Activated CD4-positive, alpha-beta memory T cell treated with anti-CD3 and anti-CD28 coated beads for 36 hours (primary cell): ENCODE results near the gene SAP30L. TPM values are rescaled to one million over a fixed set of nuclear protein-coding genes. Genes with fewer than 3 reads are reported as not detected.

Source experiments
- CTCF ChIA-PET: fragments of 350-600 bp; sonication (Branson Sonifier 250); formaldehyde crosslinking; loops from one replicate; lab custom pipeline; 2021; ENCODE audit warnings: antibody characterized with exemption, inconsistent platforms; lab: Charles Lee
- POLR2A ChIA-PET: fragments of 350-600 bp; sonication (Branson Sonifier 250); formaldehyde crosslinking; loops from one replicate; lab custom pipeline; 2021; ENCODE audit warnings: antibody characterized with exemption; lab: Charles Lee
- DNase-seq: peaks from one replicate; pipeline ENCODE4 v3.0.0-alpha.2; 2020
- H3K27ac Mint-ChIP-seq: one replicate; pipeline ENCODE4 v1.8.0; 2021; ENCODE audit warnings: mixed read lengths
- H3K27me3 Mint-ChIP-seq: one replicate; pipeline ENCODE4 v1.8.0; 2021; ENCODE audit warnings: mixed read lengths
- H3K36me3 Mint-ChIP-seq: one replicate; pipeline ENCODE4 v1.8.0; 2021; ENCODE audit warnings: mixed read lengths
- H3K4me1 Mint-ChIP-seq: one replicate; pipeline ENCODE4 v1.8.0; 2021; ENCODE audit warnings: low read depth, mixed read lengths
- H3K4me3 Mint-ChIP-seq: one replicate; pipeline ENCODE4 v1.8.0; 2021; ENCODE audit warnings: mild to moderate bottlenecking, mixed read lengths
- H3K9me3 Mint-ChIP-seq: one replicate; pipeline ENCODE4 v1.8.0; 2021; ENCODE audit warnings: mixed read lengths
- intact Hi-C: fragments of 100-400 bp; cut with micrococcal nuclease; formaldehyde crosslinking; loops from one replicate; pipeline ENCODE4 v1.15.1; 2023
- total RNA-seq, 2 experiments: library from RNA; stranded (reverse); gene quantifications; one replicate each; pipeline ENCODE4 v1.2.3, GENCODE V29; 2021

Gene SAP30L
- total RNA-seq, 2 experiments from 2014 or later, result 32.0 to 34.2 TPM

- Mint-ChIP-seq H3K27ac (peak overlapping the region; percentile 50), H3K9me3 (no peaks in the 10 kb centered on the region), H3K4me3 (peak overlapping the region; percentile 83), H3K36me3 (peaks cover 27% of the 10 kb centered on the region), H3K4me1 (peaks cover 48% of the 10 kb centered on the region), H3K27me3 (no peaks in the 10 kb centered on the region)
- DNase-seq, result no peak
- ChIA-PET POLR2A (interaction anchor here (0.7 to 1.2 kb wide), 2 partner anchors 410 to 411 kb away, joined by 3 read pairs; partner anchors contain the start of gene CNOT8), CTCF (interaction anchor here (1.6 kb wide), 1 partner anchor 375 kb away, joined by 4 read pairs; no protein-coding TSS in a partner anchor)
- intact Hi-C loops, result loop anchor here (2.0 to 5.0 kb wide), 3 partner anchors 256 to 374 kb away; partner anchors contain the start of genes GALNT10 and LARP1
Measured at GRCh38 chr5:154447089-154447725, 1.4 kb downstream of the SAP30L start.

GRCh38 chr5:154449786-154450185 lies 4.0 kb downstream of the SAP30L start:
- no peak for DNase-seq
- no peaks in the 10 kb centered on the region for H3K9me3 Mint-ChIP-seq
- H3K4me3 Mint-ChIP-seq, result no peak overlapping the region
- H3K27ac Mint-ChIP-seq, result no peak overlapping the region
- ChIA-PET CTCF (interaction anchor here (1.0 to 2.3 kb wide), 2 partner anchors 17 to 25 kb away, joined by 3 to 8 read pairs; no protein-coding TSS in a partner anchor), POLR2A (no interaction called here)
- H3K4me1 Mint-ChIP-seq, result peaks cover 36% of the 10 kb centered on the region
- peaks cover 36% of the 10 kb centered on the region for H3K36me3 Mint-ChIP-seq
- intact Hi-C loops, result loop anchor here (5.0 kb wide), 1 partner anchor 308 kb away; the partner anchor contains the start of gene LARP1
- H3K27me3 Mint-ChIP-seq, result no peaks in the 10 kb centered on the region

- Mint-ChIP-seq H3K4me3 (no peak overlapping the region), H3K27ac (no peak overlapping the region), H3K36me3 (peaks cover 44% of the 10 kb centered on the region), H3K9me3 (no peaks in the 10 kb centered on the region), H3K27me3 (no peaks in the 10 kb centered on the region), H3K4me1 (peaks cover 36% of the 10 kb centered on the region)
- ChIA-PET POLR2A (no interaction called here), CTCF (interaction anchor here (1.8 kb wide), 1 partner anchor 15 kb away, joined by 5 read pairs; no protein-coding TSS in a partner anchor)
- intact Hi-C loops, result no loop called here
- no peak for DNase-seq
Measured at GRCh38 chr5:154451957-154452356, 6.2 kb downstream of the SAP30L start.

- H3K9me3 Mint-ChIP-seq, result no peaks in the 10 kb centered on the region
- intact Hi-C loops, result no loop called here
- no peak for DNase-seq
- peaks cover 49% of the 10 kb centered on the region for H3K36me3 Mint-ChIP-seq
- CTCF ChIA-PET, result interaction anchor here (1.2 kb wide), 1 partner anchor 11 kb away, joined by 3 read pairs; no protein-coding TSS in a partner anchor
- H3K27me3 Mint-ChIP-seq, result no peaks in the 10 kb centered on the region
- POLR2A ChIA-PET, result no interaction called here
- H3K4me3 Mint-ChIP-seq, result no peak overlapping the region
- peaks cover 4% of the 10 kb centered on the region for H3K4me1 Mint-ChIP-seq
- H3K27ac Mint-ChIP-seq, result no peak overlapping the region
Measured at GRCh38 chr5:154455585-154455984, 9.8 kb downstream of the SAP30L start.

GRCh38 chr5:154456540-154456939 lies 10.7 kb downstream of the SAP30L start:
- ChIA-PET POLR2A (no interaction called here), CTCF (interaction anchor here (1.3 kb wide), 1 partner anchor 10 kb away, joined by 6 read pairs; no protein-coding TSS in a partner anchor)
- H3K4me3 Mint-ChIP-seq, result no peak overlapping the region
- intact Hi-C loops, result no loop called here
- DNase-seq, result no peak
- peaks cover 42% of the 10 kb centered on the region for H3K36me3 Mint-ChIP-seq
- peaks cover 3% of the 10 kb centered on the region for H3K4me1 Mint-ChIP-seq
- no peaks in the 10 kb centered on the region for H3K9me3 Mint-ChIP-seq
- H3K27me3 Mint-ChIP-seq, result no peaks in the 10 kb centered on the region
- H3K27ac Mint-ChIP-seq, result no peak overlapping the region

- H3K4me1 Mint-ChIP-seq, result no peaks in the 10 kb centered on the region
- POLR2A ChIA-PET, result interaction anchor here (0.6 kb wide), 1 partner anchor 15 kb away, joined by 5 read pairs; no protein-coding TSS in a partner anchor
Measured at GRCh38 chr5:154459015-154459414, 13.2 kb downstream of the SAP30L start.

GRCh38 chr5:154460172-154460571 lies 14.4 kb downstream of the SAP30L start:
- DNase-seq, result no peak
- H3K4me3 Mint-ChIP-seq, result no peak overlapping the region
- no peaks in the 10 kb centered on the region for H3K9me3 Mint-ChIP-seq
- no peaks in the 10 kb centered on the region for H3K4me1 Mint-ChIP-seq
- peaks cover 22% of the 10 kb centered on the region for H3K36me3 Mint-ChIP-seq
- POLR2A ChIA-PET, result no interaction called here
- intact Hi-C loops, result no loop called here
- CTCF ChIA-PET, result interaction anchor here (0.5 kb wide), 1 partner anchor 8 kb away, joined by 3 read pairs; no protein-coding TSS in a partner anchor
- no peak overlapping the region for H3K27ac Mint-ChIP-seq
- no peaks in the 10 kb centered on the region for H3K27me3 Mint-ChIP-seq

More at GRCh38 chr5:154459015-154459414, 13.2 kb downstream of the SAP30L start:
- DNase-seq, result no peak
- no peak overlapping the region for H3K4me3 Mint-ChIP-seq
- H3K9me3 Mint-ChIP-seq, result no peaks in the 10 kb centered on the region
- CTCF ChIA-PET, result no interaction called here
- no peak overlapping the region for H3K27ac Mint-ChIP-seq
- intact Hi-C loops, result no loop called here
- H3K36me3 Mint-ChIP-seq, result peaks cover 28% of the 10 kb centered on the region
- no peaks in the 10 kb centered on the region for H3K27me3 Mint-ChIP-seq

GRCh38 chr5:154461531-154461930 lies 15.7 kb downstream of the SAP30L start:
- Mint-ChIP-seq H3K27ac (no peak overlapping the region), H3K9me3 (no peaks in the 10 kb centered on the region), H3K27me3 (no peaks in the 10 kb centered on the region), H3K36me3 (peaks cover 12% of the 10 kb centered on the region), H3K4me1 (no peaks in the 10 kb centered on the region), H3K4me3 (no peak overlapping the region)
- intact Hi-C loops, result no loop called here
- POLR2A ChIA-PET, result no interaction called here
- no peak for DNase-seq
- CTCF ChIA-PET, result interaction anchor here (0.6 kb wide), 1 partner anchor 60 kb away, joined by 3 read pairs; no protein-coding TSS in a partner anchor

- Mint-ChIP-seq H3K4me3 (no peak overlapping the region), H3K27me3 (peaks cover 10% of the 10 kb centered on the region), H3K4me1 (no peaks in the 10 kb centered on the region), H3K36me3 (no peaks in the 10 kb centered on the region), H3K27ac (no peak overlapping the region), H3K9me3 (no peaks in the 10 kb centered on the region)
- intact Hi-C loops, result no loop called here
- ChIA-PET CTCF (interaction anchor here (1.1 to 6.6 kb wide), 2 partner anchors 145 to 490 kb away, joined by 3 to 89 read pairs; no protein-coding TSS in a partner anchor), POLR2A (no interaction called here)
- no peak for DNase-seq
Measured at GRCh38 chr5:154464438-154464837, 18.6 kb downstream of the SAP30L start.

- Mint-ChIP-seq H3K27ac (no peak overlapping the region), H3K4me1 (no peaks in the 10 kb centered on the region), H3K36me3 (no peaks in the 10 kb centered on the region), H3K9me3 (no peaks in the 10 kb centered on the region), H3K4me3 (no peak overlapping the region), H3K27me3 (peaks cover 14% of the 10 kb centered on the region)
- no peak for DNase-seq
- ChIA-PET POLR2A (no interaction called here), CTCF (interaction anchor here (2.7 to 6.6 kb wide), 2 partner anchors 144 to 392 kb away, joined by 16 to 89 read pairs; no protein-coding TSS in a partner anchor)
- intact Hi-C loops, result loop anchor here (5.0 kb wide), 1 partner anchor 493 kb away; no protein-coding TSS in a partner anchor
Measured at GRCh38 chr5:154465169-154465568, 19.4 kb downstream of the SAP30L start.

GRCh38 chr5:154466147-154466546 lies 20.4 kb downstream of the SAP30L start:
- no peak overlapping the region for H3K27ac Mint-ChIP-seq
- H3K9me3 Mint-ChIP-seq, result no peaks in the 10 kb centered on the region
- H3K36me3 Mint-ChIP-seq, result no peaks in the 10 kb centered on the region
- no peak for DNase-seq
- ChIA-PET POLR2A (no interaction called here), CTCF (interaction anchor here (0.9 to 6.6 kb wide), 12 partner anchors 8 to 393 kb away, joined by 3 to 89 read pairs (median 6); no protein-coding TSS in a partner anchor)
- intact Hi-C loops, result loop anchor here (5.0 kb wide), 1 partner anchor 494 kb away; no protein-coding TSS in a partner anchor
- no peak overlapping the region for H3K4me3 Mint-ChIP-seq
- H3K27me3 Mint-ChIP-seq, result peaks cover 23% of the 10 kb centered on the region
- peaks cover 4% of the 10 kb centered on the region for H3K4me1 Mint-ChIP-seq

GRCh38 chr5:154466671-154467070 lies 20.9 kb downstream of the SAP30L start:
- no peak for DNase-seq
- Mint-ChIP-seq H3K4me1 (peaks cover 6% of the 10 kb centered on the region), H3K36me3 (no peaks in the 10 kb centered on the region), H3K27me3 (peaks cover 29% of the 10 kb centered on the region), H3K4me3 (no peak overlapping the region), H3K27ac (no peak overlapping the region), H3K9me3 (no peaks in the 10 kb centered on the region)
- intact Hi-C loops, result loop anchor here (1.0 to 5.0 kb wide), 4 partner anchors 144 to 494 kb away; no protein-coding TSS in a partner anchor
- ChIA-PET POLR2A (no interaction called here), CTCF (interaction anchor here (0.9 to 6.6 kb wide), 15 partner anchors 9 to 394 kb away, joined by 3 to 89 read pairs (median 4); no protein-coding TSS in a partner anchor)
